ENCODE measurements around the gene CRISPLD2.
"Not testable (repeated sequence)": the region's sequence is repeated elsewhere in the genome, so short reads cannot be mapped to it uniquely, and the experiment has no call there.

Gene CRISPLD2

DNA sequence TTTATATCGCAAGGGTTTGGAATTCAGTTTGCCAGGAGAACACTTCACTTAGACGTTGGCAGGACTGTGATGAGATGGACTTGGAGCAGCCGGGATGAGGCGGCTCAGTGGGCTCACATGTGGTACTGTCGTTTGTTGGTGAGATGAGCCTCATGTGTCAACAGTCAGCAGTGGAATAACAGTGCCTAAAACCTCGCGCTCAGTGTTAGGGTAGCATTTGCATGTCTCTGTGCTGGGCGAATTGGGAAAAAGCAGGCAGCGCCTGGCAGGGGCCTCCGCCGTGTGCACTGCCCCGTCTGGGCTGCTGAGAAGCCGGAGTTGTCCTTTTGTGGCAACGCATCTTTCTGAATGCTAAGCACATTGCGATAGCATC lies 49.7 kb downstream of the CRISPLD2 start:
- WGBS, 2 donors (ENCODE audit: extremely low coverage in 2 of 2, insufficient read length in 2 of 2, insufficient replicate concordance in 1 of 2), result no CpG with 5 or more reads among the region's 15 CpGs
- Histone ChIP-seq H3K4me3 (ENCODE audit: low read length in 2 of 2) (no peak overlapping the region), H3K4me1 (ENCODE audit: control insufficient read depth in 2 of 2, insufficient read depth in 1 of 2, low read depth in 1 of 2, low read length in 2 of 2) (peaks cover 0 to 7% of the 10 kb centered on the region in 2 donors), H3K27me3 (ENCODE audit: control insufficient read depth in 3 of 3, insufficient read depth in 3 of 3, low read depth in 1 of 3, low read length in 3 of 3) (peaks cover 0 to 46% (median 0%) of the 10 kb centered on the region in 3 experiments), H2BK15ac (ENCODE audit: low read length) (no peak overlapping the region), H3K36me3 (replicated peaks in 1 of 2; ENCODE audit: control insufficient read depth in 2 of 2, insufficient read depth in 2 of 2, low read length in 2 of 2) (no peaks in the 10 kb centered on the region), H2BK120ac (ENCODE audit: low read depth, low read length) (no peak overlapping the region), H3K23ac (ENCODE audit: low read depth, low read length, poor library complexity) (no peak overlapping the region), H2AFZ (ENCODE audit: low read length) (no peak overlapping the region), H3K79me1 (ENCODE audit: low read depth, low read length) (no peaks in the 10 kb centered on the region), H2BK5ac (ENCODE audit: low read length) (no peak overlapping the region), H3K9ac (ENCODE audit: low read depth, low read length, poor library complexity) (no peak overlapping the region), H3K14ac (ENCODE audit: low read length) (no peak overlapping the region), H4K8ac (ENCODE audit: low read depth, low read length) (no peak overlapping the region), H2AK5ac (ENCODE audit: low read depth, low read length) (no peak overlapping the region), H3K4me2 (ENCODE audit: insufficient read depth, low read length, poor library complexity, severe bottlenecking) (no peak overlapping the region), H3K27ac (replicated peaks; ENCODE audit: low read length) (no peak overlapping the region), H3K9me3 (replicated peaks in 1 of 2; ENCODE audit: control insufficient read depth in 2 of 2, insufficient read depth in 1 of 2, low read depth in 1 of 2, low read length in 2 of 2) (peaks cover 0 to 3% of the 10 kb centered on the region in 2 donors), H4K91ac (ENCODE audit: low read depth, low read length, poor library complexity) (no peak overlapping the region), H2BK12ac (ENCODE audit: low read length) (no peak overlapping the region), H3K18ac (ENCODE audit: low read length) (no peak overlapping the region), H3K4ac (ENCODE audit: low read length) (no peak overlapping the region)
- DNase-seq (ENCODE audit: low spot score), result no peak

DNA sequence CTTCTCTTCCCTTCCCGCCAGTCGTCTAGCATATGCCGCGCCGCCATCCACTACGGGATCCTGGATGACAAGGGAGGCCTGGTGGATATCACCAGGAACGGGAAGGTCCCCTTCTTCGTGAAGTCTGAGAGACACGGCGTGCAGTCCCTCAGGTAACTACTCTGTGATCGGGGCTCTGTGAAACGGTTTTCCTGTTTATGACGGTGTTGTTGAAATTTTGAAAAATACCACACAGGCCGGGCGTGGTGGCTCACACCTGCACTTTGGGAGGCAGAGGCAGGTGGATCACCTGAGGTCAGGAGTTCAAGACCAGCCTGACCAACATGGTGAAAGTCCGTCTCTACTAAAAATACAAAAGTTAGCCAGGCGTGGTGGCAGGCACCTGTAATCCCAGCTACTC lies 53.2 kb downstream of the CRISPLD2 start:
- not testable (repeated sequence) for H2BK5ac ChIP-seq (ENCODE audit: low read length); H2BK15ac ChIP-seq (ENCODE audit: low read length); DNase-seq (ENCODE audit: low spot score); H3K4me2 ChIP-seq (ENCODE audit: insufficient read depth, low read length, poor library complexity, severe bottlenecking); H3K9me3 ChIP-seq (replicated peaks in 1 of 2; ENCODE audit: control insufficient read depth in 2 of 2, insufficient read depth in 1 of 2, low read depth in 1 of 2, low read length in 2 of 2); H3K14ac ChIP-seq (ENCODE audit: low read length); H4K91ac ChIP-seq (ENCODE audit: low read depth, low read length, poor library complexity); H3K27ac ChIP-seq (replicated peaks; ENCODE audit: low read length); H3K4me1 ChIP-seq (ENCODE audit: control insufficient read depth in 2 of 2, insufficient read depth in 1 of 2, low read depth in 1 of 2, low read length in 2 of 2); H2BK12ac ChIP-seq (ENCODE audit: low read length); H2BK120ac ChIP-seq (ENCODE audit: low read depth, low read length); H3K79me1 ChIP-seq (ENCODE audit: low read depth, low read length); H4K8ac ChIP-seq (ENCODE audit: low read depth, low read length); H3K9ac ChIP-seq (ENCODE audit: low read depth, low read length, poor library complexity); H2AK5ac ChIP-seq (ENCODE audit: low read depth, low read length); H3K23ac ChIP-seq (ENCODE audit: low read depth, low read length, poor library complexity); H3K36me3 ChIP-seq (replicated peaks in 1 of 2; ENCODE audit: control insufficient read depth in 2 of 2, insufficient read depth in 2 of 2, low read length in 2 of 2); H2AFZ ChIP-seq (ENCODE audit: low read length); H3K18ac ChIP-seq (ENCODE audit: low read length); H3K4ac ChIP-seq (ENCODE audit: low read length)
- peak overlapping the region in 1 of 2 donors; percentile 40 for H3K4me3 ChIP-seq (ENCODE audit: low read length in 2 of 2)
- no CpG with 5 or more reads among the region's 17 CpGs for WGBS, 2 donors (ENCODE audit: extremely low coverage in 2 of 2, insufficient read length in 2 of 2, insufficient replicate concordance in 1 of 2)
- H3K27me3 ChIP-seq (ENCODE audit: control insufficient read depth in 3 of 3, insufficient read depth in 3 of 3, low read depth in 1 of 3, low read length in 3 of 3), result peaks cover 0 to 18% (median 0%) of the 10 kb centered on the region in 3 experiments

- Histone ChIP-seq H3K79me1 (ENCODE audit: low read depth, low read length) (no peaks in the 10 kb centered on the region), H3K9ac (ENCODE audit: low read depth, low read length, poor library complexity) (no peak overlapping the region), H3K14ac (ENCODE audit: low read length) (no peak overlapping the region), H3K9me3 (replicated peaks in 1 of 2; ENCODE audit: control insufficient read depth in 2 of 2, insufficient read depth in 1 of 2, low read depth in 1 of 2, low read length in 2 of 2) (peaks cover 2 to 3% of the 10 kb centered on the region in 2 donors), H3K4me2 (ENCODE audit: insufficient read depth, low read length, poor library complexity, severe bottlenecking) (no peak overlapping the region), H3K27me3 (ENCODE audit: control insufficient read depth in 3 of 3, insufficient read depth in 3 of 3, low read depth in 1 of 3, low read length in 3 of 3) (peaks cover 0 to 8% (median 0%) of the 10 kb centered on the region in 3 experiments), H2AFZ (ENCODE audit: low read length) (no peak overlapping the region), H3K18ac (ENCODE audit: low read length) (no peak overlapping the region), H4K91ac (ENCODE audit: low read depth, low read length, poor library complexity) (no peak overlapping the region), H3K4me1 (ENCODE audit: control insufficient read depth in 2 of 2, insufficient read depth in 1 of 2, low read depth in 1 of 2, low read length in 2 of 2) (no peaks in the 10 kb centered on the region), H3K36me3 (replicated peaks in 1 of 2; ENCODE audit: control insufficient read depth in 2 of 2, insufficient read depth in 2 of 2, low read length in 2 of 2) (no peaks in the 10 kb centered on the region), H4K8ac (ENCODE audit: low read depth, low read length) (no peak overlapping the region), H2AK5ac (ENCODE audit: low read depth, low read length) (no peak overlapping the region), H2BK15ac (ENCODE audit: low read length) (no peak overlapping the region), H3K23ac (ENCODE audit: low read depth, low read length, poor library complexity) (no peak overlapping the region), H3K4me3 (ENCODE audit: low read length in 2 of 2) (no peak overlapping the region), H2BK5ac (ENCODE audit: low read length) (no peak overlapping the region), H2BK12ac (ENCODE audit: low read length) (peak overlapping the region; percentile 16), H3K4ac (ENCODE audit: low read length) (no peak overlapping the region), H2BK120ac (ENCODE audit: low read depth, low read length) (no peak overlapping the region), H3K27ac (replicated peaks; ENCODE audit: low read length) (no peak overlapping the region)
- DNase-seq (ENCODE audit: low spot score), result no peak
- WGBS, 2 donors (ENCODE audit: extremely low coverage in 2 of 2, insufficient read length in 2 of 2, insufficient replicate concordance in 1 of 2), result no CpG with 5 or more reads among the region's 4 CpGs
Observed at GRCh38 chr16:84874004-84874435, 54.2 kb downstream of the CRISPLD2 start.

GRCh38 chr16:84874553-84874952 lies 54.8 kb downstream of the CRISPLD2 start:
- H3K9ac ChIP-seq (ENCODE audit: low read depth, low read length, poor library complexity), result no peak overlapping the region
- no peaks in the 10 kb centered on the region for H3K79me1 ChIP-seq (ENCODE audit: low read depth, low read length)
- no peak overlapping the region for H3K23ac ChIP-seq (ENCODE audit: low read depth, low read length, poor library complexity)
- DNase-seq (ENCODE audit: low spot score), result no peak
- no peak overlapping the region for H2BK120ac ChIP-seq (ENCODE audit: low read depth, low read length)
- no peak overlapping the region for H3K18ac ChIP-seq (ENCODE audit: low read length)
- H2BK5ac ChIP-seq (ENCODE audit: low read length), result no peak overlapping the region
- H3K4ac ChIP-seq (ENCODE audit: low read length), result no peak overlapping the region
- H2BK15ac ChIP-seq (ENCODE audit: low read length), result no peak overlapping the region
- H2AK5ac ChIP-seq (ENCODE audit: low read depth, low read length), result no peak overlapping the region
- H3K27me3 ChIP-seq (ENCODE audit: control insufficient read depth in 3 of 3, insufficient read depth in 3 of 3, low read depth in 1 of 3, low read length in 3 of 3), result peaks cover 0 to 2% (median 0%) of the 10 kb centered on the region in 3 experiments
- no peak overlapping the region for H3K4me2 ChIP-seq (ENCODE audit: insufficient read depth, low read length, poor library complexity, severe bottlenecking)
- no peak overlapping the region for H3K14ac ChIP-seq (ENCODE audit: low read length)
- no peaks in the 10 kb centered on the region for H3K36me3 ChIP-seq (replicated peaks in 1 of 2; ENCODE audit: control insufficient read depth in 2 of 2, insufficient read depth in 2 of 2, low read length in 2 of 2)
- H3K27ac ChIP-seq (replicated peaks; ENCODE audit: low read length), result no peak overlapping the region
- H3K4me1 ChIP-seq (ENCODE audit: control insufficient read depth in 2 of 2, insufficient read depth in 1 of 2, low read depth in 1 of 2, low read length in 2 of 2), result no peaks in the 10 kb centered on the region
- no peak overlapping the region for H4K91ac ChIP-seq (ENCODE audit: low read depth, low read length, poor library complexity)
- peak overlapping the region; percentile 16 for H2BK12ac ChIP-seq (ENCODE audit: low read length)
- H3K4me3 ChIP-seq (ENCODE audit: low read length in 2 of 2), result no peak overlapping the region
- no peak overlapping the region for H4K8ac ChIP-seq (ENCODE audit: low read depth, low read length)
- H2AFZ ChIP-seq (ENCODE audit: low read length), result no peak overlapping the region
- peaks cover 2 to 3% of the 10 kb centered on the region in 2 donors for H3K9me3 ChIP-seq (replicated peaks in 1 of 2; ENCODE audit: control insufficient read depth in 2 of 2, insufficient read depth in 1 of 2, low read depth in 1 of 2, low read length in 2 of 2)
- no CpG with 5 or more reads among the region's 5 CpGs for WGBS, 2 donors (ENCODE audit: extremely low coverage in 2 of 2, insufficient read length in 2 of 2, insufficient replicate concordance in 1 of 2)
